ENCODE measurements around the gene AS3MT. TPM values are rescaled to one million over a fixed set of nuclear protein-coding genes. Genes with fewer than 3 reads are reported as not detected.

The AS3MT gene
- total RNA-seq, 1 donor from 2014 or later = 40.3 TPM

DNA sequence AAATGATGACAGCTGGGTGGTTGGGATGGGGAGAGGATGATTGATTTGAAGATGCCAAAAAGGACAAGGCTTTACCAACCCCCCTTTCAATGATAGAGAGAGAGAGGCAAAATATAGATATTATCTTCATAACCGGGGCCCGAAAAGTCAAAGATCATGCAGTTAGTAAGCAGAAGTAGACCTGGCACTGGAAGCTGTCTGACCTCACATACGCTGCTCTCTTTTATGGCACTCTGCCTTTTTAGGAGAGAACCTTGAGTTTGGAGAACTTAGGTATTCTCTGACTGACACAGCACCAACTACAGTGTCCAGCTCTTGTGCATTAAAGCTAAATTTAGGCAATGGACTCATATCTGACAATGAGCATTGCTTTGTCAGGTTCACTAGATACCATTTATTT lies 79.5 kb downstream of the AS3MT start:
- Histone ChIP-seq H3K9ac (no peak overlapping the region), H3K79me2 (ENCODE audit: low read depth) (no peaks in the 10 kb centered on the region), H3K4me1 (peaks cover 19% of the 10 kb centered on the region), H4K20me1 (ENCODE audit: low read depth) (peaks cover 18% of the 10 kb centered on the region), H3F3A (ENCODE audit: low read depth) (peaks cover 9% of the 10 kb centered on the region), H3K36me3 (no peaks in the 10 kb centered on the region), H3K4me2 (no peak overlapping the region), H3K27me3 (no peaks in the 10 kb centered on the region), H3K27ac (no peak overlapping the region), H3K9me3 (ENCODE audit: low read depth) (no peaks in the 10 kb centered on the region), H3K4me3 (no peak overlapping the region), H2AFZ (replicated peaks) (no peak overlapping the region)
- H3K36me3 Mint-ChIP-seq = no peaks in the 10 kb centered on the region
- H3K9me3 Mint-ChIP-seq = no peaks in the 10 kb centered on the region
- H3K4me3 Mint-ChIP-seq = no peak overlapping the region
- no peak overlapping the region for H3K27ac Mint-ChIP-seq
- TF ChIP-seq EZH2phosphoT487 (IDR thresholded peaks at IDR 0.05) = no peak
- no peaks in the 10 kb centered on the region for H3K4me1 Mint-ChIP-seq
- no peak for DNase-seq (ENCODE audit: low spot score)
- H3K27me3 Mint-ChIP-seq (ENCODE audit: insufficient read depth, low read depth) = no peaks in the 10 kb centered on the region

DNA sequence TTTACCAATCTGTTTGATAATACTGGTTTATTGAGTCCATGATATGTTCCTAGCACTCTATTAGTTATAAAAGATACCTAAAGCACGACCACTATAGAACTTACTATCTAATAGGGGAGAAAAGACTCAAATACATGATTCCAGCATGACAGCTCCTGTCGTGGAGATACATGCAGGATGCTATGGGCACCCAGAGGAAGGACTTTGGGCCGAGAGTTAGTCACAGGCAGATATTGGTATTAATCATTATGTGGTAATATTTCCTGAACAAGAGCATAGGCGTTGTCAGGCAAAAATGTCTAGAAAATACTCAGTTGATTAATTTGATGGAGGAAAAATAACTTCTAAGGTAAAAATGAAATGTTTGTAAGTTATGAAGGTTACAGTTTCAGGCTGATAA lies 80.6 kb downstream of the AS3MT start:
- Mint-ChIP-seq H3K4me1 (no peaks in the 10 kb centered on the region), H3K9me3 (peaks cover 4% of the 10 kb centered on the region), H3K4me3 (no peak overlapping the region), H3K36me3 (no peaks in the 10 kb centered on the region), H3K27ac (no peak overlapping the region), H3K27me3 (ENCODE audit: insufficient read depth, low read depth) (no peaks in the 10 kb centered on the region)
- no peak for TF ChIP-seq EZH2 (IDR thresholded peaks at IDR 0.05)
- TF ChIP-seq, protein P1, sequence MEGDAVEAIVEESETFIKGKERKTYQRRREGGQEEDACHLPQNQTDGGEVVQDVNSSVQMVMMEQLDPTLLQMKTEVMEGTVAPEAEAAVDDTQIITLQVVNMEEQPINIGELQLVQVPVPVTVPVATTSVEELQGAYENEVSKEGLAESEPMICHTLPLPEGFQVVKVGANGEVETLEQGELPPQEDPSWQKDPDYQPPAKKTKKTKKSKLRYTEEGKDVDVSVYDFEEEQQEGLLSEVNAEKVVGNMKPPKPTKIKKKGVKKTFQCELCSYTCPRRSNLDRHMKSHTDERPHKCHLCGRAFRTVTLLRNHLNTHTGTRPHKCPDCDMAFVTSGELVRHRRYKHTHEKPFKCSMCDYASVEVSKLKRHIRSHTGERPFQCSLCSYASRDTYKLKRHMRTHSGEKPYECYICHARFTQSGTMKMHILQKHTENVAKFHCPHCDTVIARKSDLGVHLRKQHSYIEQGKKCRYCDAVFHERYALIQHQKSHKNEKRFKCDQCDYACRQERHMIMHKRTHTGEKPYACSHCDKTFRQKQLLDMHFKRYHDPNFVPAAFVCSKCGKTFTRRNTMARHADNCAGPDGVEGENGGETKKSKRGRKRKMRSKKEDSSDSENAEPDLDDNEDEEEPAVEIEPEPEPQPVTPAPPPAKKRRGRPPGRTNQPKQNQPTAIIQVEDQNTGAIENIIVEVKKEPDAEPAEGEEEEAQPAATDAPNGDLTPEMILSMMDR (IDR thresholded peaks at IDR 0.05) = no peak
- no peak for TF ChIP-seq EZH2phosphoT487 (IDR thresholded peaks at IDR 0.05)
- Histone ChIP-seq H3K27me3 (no peaks in the 10 kb centered on the region), H4K20me1 (ENCODE audit: low read depth) (peaks cover 11% of the 10 kb centered on the region), H3K4me2 (no peak overlapping the region), H3K9ac (no peak overlapping the region), H2AFZ (replicated peaks) (no peak overlapping the region), H3F3A (ENCODE audit: low read depth) (peaks cover 4% of the 10 kb centered on the region), H3K9me3 (ENCODE audit: low read depth) (no peaks in the 10 kb centered on the region), H3K4me3 (no peak overlapping the region), H3K79me2 (ENCODE audit: low read depth) (no peaks in the 10 kb centered on the region), H3K36me3 (no peaks in the 10 kb centered on the region), H3K4me1 (peaks cover 18% of the 10 kb centered on the region), H3K27ac (no peak overlapping the region)
- no peak for DNase-seq (ENCODE audit: low spot score)

- no peaks in the 10 kb centered on the region for H3K79me2 ChIP-seq (ENCODE audit: low read depth)
- DNase-seq (ENCODE audit: low spot score) = no peak
- no peaks in the 10 kb centered on the region for H3K27me3 Mint-ChIP-seq (ENCODE audit: insufficient read depth, low read depth)
- H4K20me1 ChIP-seq (ENCODE audit: low read depth) = no peaks in the 10 kb centered on the region
- peaks cover 4% of the 10 kb centered on the region for H3K4me1 ChIP-seq
- no peak overlapping the region for H3K27ac Mint-ChIP-seq
- no peaks in the 10 kb centered on the region for H3K36me3 Mint-ChIP-seq
- H2AFZ ChIP-seq (replicated peaks) = no peak overlapping the region
- H3K4me3 ChIP-seq = no peak overlapping the region
- no peaks in the 10 kb centered on the region for H3K27me3 ChIP-seq
- no peak overlapping the region for H3K4me3 Mint-ChIP-seq
- no peaks in the 10 kb centered on the region for H3K36me3 ChIP-seq
- no peaks in the 10 kb centered on the region for H3K4me1 Mint-ChIP-seq
- no peak overlapping the region for H3K9ac ChIP-seq
- H3K4me2 ChIP-seq = no peak overlapping the region
- TF ChIP-seq EZH2 (IDR thresholded peaks at IDR 0.05) (no peak), EZH2phosphoT487 (IDR thresholded peaks at IDR 0.05) (no peak)
- TF ChIP-seq, protein P1 (IDR thresholded peaks at IDR 0.05) = no peak
- no peaks in the 10 kb centered on the region for H3F3A ChIP-seq (ENCODE audit: low read depth)
- H3K9me3 Mint-ChIP-seq = peaks cover 4% of the 10 kb centered on the region
- no peaks in the 10 kb centered on the region for H3K9me3 ChIP-seq (ENCODE audit: low read depth)
- H3K27ac ChIP-seq = no peak overlapping the region
These were observed 82.0 kb downstream of the AS3MT start for GRCh38 chr10:102951316-102951715.

Small RNAs within 50 kb of the gene (small RNA-seq; reads per million reads assigned to genes)
- gene AS3MT = not detected
- not detected for gene RF00026

Other genes with a start within 250 kb of the AS3MT start
- 31.4 and 33.8 TPM in 2 replicates for gene TRIM8, start 225.0 kb upstream of the AS3MT start, total RNA-seq (ENCODE audit: low replicate concordance)
- gene ARL3, start 155.1 kb upstream of the AS3MT start, total RNA-seq (ENCODE audit: low replicate concordance) = 20.8 and 29.7 TPM in 2 replicates
- 6.4 and 15.5 TPM in 2 replicates for gene SFXN2, start 154.8 kb upstream of the AS3MT start, total RNA-seq (ENCODE audit: low replicate concordance)
- 21.1 and 29.3 TPM in 2 replicates for gene WBP1L, start 125.5 kb upstream of the AS3MT start, total RNA-seq (ENCODE audit: low replicate concordance)
- gene CYP17A1, start 32.1 kb upstream of the AS3MT start, total RNA-seq (ENCODE audit: low replicate concordance) = not detected in 2 replicates
- 10.1 and 18.4 TPM in 2 replicates for gene BORCS7, start 15.2 kb upstream of the AS3MT start, total RNA-seq (ENCODE audit: low replicate concordance)
- 11.4 and 20.2 TPM in 2 replicates for gene CNNM2, start 48.8 kb downstream of the AS3MT start, total RNA-seq (ENCODE audit: low replicate concordance)

Measured in neural progenitor cell (in vitro differentiated cells).